ENCODE data around the gene ARHGAP1.

Gene ARHGAP1

DNA sequence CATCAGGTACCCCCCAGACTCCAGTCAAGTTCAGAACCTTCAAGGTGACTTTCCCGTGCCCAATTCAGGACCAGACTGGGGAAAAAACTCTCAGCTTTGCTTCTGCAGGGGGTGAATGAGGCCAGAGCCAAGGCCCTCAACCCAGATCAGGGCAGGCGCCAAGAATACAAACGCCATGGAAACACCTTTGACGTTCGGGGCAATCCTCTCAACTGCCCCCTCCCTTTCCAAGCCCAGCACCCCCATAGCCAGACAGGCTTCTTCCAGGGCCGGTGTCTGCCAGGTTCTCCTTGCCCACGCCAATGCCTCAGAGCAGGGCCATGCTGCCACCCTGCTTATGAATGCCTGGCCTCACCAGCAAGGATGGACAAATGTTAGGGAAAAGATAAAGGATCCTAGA lies 5.8 kb downstream of the ARHGAP1 start:
- DNase-seq (ENCODE audit: low read depth in 1 of 2, low spot score in 1 of 2) = no peak

DNA sequence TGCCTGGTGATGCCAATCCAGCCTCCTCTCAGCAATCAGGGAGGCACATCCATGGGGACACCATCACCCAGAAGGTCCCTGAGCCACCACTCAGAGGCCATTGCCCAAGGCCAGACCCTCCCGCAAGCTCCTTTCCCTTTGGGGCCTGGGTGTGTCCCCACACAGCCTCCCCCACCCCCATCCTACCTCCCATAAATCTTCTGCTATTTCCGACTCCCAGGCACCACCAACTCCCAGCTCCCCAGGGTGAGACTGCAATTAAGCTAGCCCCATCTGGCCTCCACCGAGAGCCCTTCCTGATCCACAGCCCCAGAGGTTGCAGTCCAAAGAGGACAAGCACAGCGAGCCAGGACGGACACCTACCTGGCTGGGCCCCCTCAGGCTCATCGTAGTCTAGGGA lies 6.3 kb downstream of the ARHGAP1 start:
- no peak for DNase-seq (ENCODE audit: low read depth in 1 of 2, low spot score in 1 of 2)

DNA sequence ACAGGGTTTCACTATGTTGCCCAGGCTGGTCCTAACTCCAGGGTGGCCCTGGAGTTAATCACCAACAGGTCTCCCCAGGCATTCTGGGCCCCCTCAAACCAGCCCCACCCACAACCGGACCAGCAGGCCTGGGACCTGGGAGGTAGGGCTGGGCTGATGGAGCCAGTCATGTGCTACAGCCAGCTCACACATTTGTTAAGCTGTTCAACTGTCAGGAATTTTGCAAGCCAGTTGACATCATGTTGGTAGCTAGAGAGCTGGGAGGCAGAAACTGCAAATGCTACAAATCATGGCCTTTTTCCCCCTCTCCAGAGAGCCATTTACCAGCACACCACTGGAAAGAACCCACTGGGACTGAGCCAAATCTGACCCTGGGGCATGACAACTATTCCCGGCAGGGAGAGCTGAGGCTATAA lies 6.8 kb downstream of the ARHGAP1 start:
- DNase-seq (ENCODE audit: low read depth in 1 of 2, low spot score in 1 of 2) = no peak

DNA sequence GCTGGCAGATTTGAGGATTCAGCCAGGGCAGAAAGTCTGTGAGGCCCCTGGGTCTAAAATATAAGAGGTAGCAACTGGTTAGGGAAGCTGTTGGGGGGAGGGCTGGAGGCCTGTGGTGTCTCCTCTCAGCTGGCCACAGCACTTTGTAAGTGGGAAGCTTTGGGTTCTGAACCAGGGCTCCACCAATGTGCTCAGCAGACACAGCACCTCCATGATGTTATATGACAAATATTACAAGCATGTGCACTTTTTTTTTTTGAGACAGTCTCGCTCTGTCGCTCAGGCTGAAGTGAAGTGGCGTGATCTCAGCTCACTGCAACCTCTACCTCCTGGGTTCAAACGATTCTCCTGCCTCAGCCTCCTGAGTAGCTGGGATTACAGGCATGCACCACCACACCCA lies 8.0 kb downstream of the ARHGAP1 start:
- no peak for DNase-seq (ENCODE audit: low read depth in 1 of 2, low spot score in 1 of 2)

DNA sequence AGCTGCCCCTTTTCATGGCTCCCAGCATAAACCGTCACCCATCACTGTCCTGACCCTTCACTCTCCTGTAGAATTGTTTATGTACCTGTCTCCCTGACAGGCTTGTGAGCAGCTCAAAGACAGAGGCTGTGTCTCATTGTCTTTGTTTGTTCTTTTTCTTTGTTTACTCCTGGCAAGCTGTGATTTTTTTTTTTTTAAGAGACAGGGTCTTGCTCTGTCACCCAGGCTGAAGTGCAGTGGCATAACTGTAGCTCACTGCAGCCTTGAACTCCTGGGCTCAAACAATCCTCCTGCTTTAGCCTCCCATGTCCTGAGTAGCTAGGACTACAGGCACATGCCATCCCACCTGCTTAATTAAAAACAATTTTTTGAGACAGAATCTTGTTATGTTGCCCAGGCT lies 9.7 kb downstream of the ARHGAP1 start:
- DNase-seq (ENCODE audit: low read depth in 1 of 2, low spot score in 1 of 2) = no peak

DNA sequence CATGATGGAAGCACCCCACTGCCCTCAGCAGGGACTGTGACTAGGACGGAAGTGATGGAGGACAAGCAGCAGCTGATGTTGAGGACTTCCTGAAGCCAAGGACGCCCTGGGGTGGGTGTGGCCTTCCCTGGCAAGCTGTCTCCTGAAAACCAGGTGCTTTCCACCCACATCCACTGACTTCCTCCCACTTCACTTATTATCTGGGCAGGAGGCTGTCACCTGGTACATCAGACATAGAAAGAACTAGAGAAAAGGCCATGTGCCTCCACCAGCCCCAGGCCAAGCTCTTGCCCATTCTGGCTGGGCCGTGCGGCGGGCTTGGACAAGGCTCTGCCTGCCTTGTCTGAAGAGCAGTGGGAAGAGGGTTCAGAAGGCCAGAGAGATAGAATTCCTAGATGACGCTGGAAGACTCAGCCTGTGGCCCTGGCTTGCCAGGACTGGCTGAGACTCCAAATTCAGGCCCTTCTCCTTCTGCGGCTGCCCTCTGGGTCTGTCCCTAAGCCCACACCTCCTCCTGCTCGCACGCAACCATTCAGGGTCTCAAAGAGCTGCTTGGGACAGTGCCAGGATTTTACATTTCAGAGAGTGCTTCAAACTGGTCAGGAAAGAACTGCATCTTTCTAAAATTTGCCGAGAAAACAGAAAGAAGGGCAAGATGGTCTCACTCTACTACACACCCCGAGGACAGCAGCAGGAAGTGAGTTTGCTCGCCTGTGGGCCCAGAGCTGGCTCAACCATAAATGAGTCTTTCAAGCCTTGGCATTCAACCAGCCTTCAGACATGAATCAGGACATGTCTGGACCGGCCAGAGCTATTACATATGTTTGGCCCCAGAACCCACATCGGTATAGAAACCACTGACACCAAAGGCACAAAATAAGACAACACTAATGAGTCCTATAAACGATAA lies 13.3 kb downstream of the ARHGAP1 start:
- DNase-seq (ENCODE audit: low read depth in 1 of 2, low spot score in 1 of 2) = no peak

DNA sequence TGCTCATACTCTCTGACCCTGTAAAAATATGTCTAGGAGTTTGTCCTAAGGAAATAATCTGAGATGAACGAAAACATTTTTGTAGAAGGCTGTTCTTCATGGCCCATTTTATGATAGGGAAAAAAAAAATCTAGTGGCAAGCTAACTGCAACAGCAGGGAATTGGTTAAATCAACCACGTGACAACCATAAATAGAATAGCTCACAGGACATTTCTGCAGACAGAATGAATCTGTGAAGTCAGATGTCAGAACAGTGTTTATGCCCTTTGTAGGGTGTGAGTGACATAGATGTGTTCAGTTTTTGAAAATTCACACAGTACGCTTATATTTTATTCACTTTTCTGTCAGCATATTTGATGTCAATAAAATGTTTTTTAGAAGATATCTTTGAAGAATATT lies 16.1 kb downstream of the ARHGAP1 start:
- DNase-seq (ENCODE audit: low read depth in 1 of 2, low spot score in 1 of 2) = no peak

DNA sequence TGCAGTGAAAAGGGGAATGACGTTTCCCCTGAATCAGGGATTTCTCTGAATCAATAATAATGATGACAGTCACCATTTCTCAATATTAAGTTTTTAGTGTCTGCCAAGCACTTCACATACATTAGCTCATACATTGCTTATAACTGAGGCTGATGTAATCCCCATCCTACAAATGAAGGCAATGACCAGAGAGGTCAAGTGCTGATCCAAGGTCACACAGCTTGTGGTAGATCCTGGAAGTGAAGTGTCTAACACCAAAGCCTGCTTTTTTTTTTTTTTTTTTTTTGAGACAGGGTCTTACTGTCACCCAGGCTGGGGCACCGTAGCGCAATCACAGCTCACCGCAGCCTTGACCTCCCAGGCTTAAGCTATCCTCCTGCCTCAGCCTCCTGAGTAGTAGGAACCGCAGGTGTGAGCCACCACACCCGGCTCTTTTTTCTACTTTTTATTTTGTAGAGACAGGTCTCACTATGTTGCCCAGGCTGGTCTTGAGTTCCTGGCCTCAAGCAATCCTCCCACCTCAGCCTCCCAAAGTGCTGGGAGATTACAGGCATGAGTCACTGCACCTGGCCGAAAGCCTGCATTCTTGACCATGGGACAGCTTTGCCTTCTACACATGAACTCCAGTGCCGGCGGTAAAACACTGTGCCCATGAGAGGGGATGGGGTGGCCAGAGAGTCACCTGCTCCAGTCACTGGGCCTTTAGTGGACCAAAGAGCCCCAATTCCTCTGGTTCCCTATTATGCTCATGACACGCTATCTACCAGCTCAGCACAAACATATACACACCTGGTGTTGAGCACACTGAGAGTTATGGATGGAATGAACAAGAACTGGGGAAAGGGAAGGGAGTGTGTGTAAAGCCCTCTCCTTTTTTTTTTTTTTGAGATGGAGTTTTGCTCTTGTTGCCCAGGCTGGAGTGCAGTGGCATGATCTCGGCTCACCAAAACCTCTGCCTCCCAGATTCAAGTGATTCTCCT lies 17.4 kb downstream of the ARHGAP1 start:
- DNase-seq (ENCODE audit: low read depth in 1 of 2, low spot score in 1 of 2) = no peak

DNA sequence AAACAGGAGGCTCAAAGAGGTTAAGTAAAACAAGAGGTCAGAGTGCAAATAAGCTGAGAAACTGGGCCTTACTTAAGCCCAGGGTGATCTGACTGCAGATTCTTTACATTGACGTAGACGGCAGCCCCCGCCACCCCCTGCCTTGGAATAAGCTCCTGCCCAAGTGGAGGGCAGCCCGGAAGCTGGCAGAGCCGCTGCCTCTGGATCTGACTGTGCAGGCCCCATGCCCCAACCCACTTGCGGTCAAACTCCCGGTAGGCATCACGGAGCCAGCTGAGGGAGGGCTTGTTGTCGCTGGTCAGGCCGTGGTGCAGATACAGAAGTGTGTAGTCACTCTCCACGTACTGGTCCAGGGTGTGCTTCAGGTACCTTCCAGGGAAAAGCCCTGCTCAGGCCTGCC lies 18.6 kb downstream of the ARHGAP1 start:
- DNase-seq (ENCODE audit: low read depth in 1 of 2, low spot score in 1 of 2) = no peak

DNA sequence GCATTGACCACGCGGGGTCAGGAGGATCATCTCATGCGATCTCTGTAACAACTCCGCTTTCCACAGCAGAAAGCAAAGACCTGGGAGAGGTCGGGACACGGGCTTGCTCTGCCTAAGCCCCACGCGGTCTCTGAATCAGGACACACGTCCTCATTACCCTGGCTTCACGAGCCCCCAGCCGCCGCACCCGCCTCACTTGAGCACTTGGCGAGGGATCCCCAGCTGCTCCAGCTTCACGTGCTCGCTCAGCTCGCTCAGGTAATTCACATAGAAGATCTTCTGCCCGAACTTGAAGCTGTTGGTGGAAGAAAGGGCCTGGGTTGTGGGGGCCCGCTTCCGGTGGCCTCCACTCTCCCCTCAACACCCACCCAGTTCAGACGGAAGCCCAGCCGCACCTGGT lies 19.6 kb downstream of the ARHGAP1 start:
- no peak for DNase-seq (ENCODE audit: low read depth in 1 of 2, low spot score in 1 of 2)

DNA sequence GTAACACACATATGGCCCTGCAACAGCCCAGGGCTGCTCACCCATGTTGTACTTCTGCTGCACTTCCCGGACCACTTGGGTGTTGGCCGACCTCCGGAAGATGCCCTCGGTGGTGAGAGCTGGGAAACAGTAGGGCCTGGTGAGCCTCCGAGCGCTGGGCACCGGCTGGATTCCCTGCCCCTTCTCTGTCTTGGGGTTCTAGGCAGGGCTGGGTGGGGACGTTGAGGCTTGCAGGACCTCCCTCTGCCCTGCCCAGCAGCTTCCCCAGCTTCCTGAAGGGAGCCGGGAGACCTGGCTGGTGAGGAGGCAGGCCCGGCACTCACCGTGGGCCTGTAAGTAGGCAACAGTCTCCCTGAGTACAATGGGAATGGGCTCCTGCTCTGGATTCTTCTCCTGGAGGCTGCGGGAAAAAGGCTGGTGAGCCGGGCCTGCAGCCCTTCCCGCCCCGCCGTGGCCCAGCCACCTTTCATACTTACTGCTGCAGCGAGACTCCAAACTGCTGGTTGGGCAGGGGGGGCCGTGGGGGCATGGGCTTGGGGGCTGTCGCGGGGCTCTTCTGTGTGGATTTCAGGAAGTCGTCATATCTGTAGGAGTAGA lies 20.2 kb downstream of the ARHGAP1 start:
- no peak for DNase-seq (ENCODE audit: low read depth in 1 of 2, low spot score in 1 of 2)

DNA sequence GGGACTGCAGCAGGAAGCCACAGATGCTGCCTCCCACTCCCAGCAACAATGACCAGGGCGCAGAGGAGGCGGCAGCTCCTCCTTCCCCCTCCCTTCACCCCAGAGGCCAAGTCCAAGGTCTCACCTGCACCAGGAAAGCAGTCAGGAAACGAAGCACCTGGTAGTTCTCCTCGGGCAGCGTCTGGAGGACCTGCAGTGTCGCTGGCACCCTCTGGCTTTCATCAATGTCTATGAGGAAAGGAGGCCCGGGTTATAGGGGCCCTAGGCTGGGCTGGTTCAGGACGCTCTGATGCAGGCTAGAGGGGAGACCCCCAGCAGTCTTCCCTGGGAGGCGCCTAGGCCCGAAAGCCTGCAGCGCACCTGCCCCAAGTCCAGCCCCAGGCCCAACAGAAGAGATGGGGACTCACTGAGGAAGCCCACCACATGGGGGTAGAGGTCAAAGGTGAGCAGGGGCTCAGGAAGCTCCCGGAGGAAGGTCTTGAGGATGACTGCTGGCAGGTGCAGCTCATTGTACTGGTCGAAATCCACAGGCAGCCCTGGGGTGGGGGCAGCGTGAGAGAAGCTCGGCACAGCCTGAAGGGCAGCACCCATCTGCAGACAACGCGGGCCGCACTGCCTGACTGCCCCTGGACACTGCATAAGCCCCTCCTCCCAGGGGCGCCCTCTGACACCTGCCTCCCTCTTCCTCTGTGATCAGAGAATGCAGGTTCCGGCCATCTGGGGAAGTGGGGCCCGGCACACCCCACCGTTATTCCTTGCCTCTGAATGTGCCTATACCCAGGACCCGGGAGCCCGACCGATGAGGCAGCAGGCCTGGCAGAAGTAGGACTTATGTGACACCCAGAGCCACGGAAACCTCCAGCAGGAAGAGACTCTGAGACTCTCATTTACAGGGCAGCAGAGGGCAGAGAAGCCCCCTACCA lies 20.9 kb downstream of the ARHGAP1 start:
- DNase-seq (ENCODE audit: low read depth in 1 of 2, low spot score in 1 of 2) = no peak

DNA sequence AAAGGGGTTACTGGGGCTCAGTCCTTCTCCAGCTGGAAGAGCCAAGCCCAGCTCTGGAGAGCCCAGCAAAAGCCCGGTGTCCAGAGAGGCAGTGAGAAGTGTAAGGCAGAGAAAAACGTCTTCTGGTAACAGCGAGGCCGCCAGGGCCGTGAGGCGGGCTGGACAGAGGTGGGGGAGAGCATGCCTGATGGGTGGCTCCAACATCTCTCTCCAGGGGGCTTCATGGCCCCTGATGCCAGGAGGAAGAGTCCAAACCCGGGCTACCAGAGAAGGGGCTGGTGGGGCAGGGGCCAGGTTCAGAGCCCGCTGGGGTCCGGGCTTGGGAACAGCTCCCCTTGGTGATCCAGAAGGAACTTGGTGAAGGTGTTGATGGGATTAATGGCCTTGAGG lies 21.7 kb downstream of the ARHGAP1 start:
- no peak for DNase-seq (ENCODE audit: low read depth in 1 of 2, low spot score in 1 of 2)

DNA sequence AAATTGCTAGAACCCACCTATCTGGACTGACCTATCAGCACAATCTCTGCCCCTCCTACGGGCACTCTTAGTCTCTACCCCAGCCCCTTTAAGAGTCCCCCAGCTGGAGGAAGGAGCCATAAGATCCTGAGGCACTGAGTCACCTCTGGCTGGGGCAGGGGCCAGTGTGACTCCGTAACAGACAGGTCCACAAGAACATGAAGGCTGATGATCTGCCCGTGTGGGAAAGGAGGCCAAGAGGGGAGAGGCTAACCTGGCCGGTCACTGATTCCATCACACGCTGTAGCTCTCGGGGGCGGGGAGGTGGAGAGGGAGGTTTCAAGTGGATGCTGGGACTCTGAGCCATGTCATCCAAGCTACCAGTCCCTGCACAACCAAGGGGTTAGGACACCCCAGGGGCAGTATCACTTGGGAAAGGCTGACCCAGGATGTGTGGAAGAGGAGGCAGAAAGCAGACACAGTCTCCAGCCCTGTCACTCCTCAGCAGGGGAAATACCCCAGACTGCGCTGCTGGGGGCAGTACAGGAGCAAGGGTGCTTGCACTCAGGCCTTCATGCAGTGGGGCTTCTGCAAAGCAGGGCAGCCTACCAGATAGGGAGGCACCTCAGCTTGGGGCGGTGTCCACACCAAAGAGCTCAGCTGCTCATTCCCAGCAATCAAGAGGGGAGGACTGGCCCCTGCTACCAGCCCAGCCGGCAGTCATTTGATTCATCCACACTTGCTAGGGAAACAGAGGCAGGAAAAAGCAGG lies 22.3 kb downstream of the ARHGAP1 start:
- no peak for DNase-seq (ENCODE audit: low read depth in 1 of 2, low spot score in 1 of 2)

DNA sequence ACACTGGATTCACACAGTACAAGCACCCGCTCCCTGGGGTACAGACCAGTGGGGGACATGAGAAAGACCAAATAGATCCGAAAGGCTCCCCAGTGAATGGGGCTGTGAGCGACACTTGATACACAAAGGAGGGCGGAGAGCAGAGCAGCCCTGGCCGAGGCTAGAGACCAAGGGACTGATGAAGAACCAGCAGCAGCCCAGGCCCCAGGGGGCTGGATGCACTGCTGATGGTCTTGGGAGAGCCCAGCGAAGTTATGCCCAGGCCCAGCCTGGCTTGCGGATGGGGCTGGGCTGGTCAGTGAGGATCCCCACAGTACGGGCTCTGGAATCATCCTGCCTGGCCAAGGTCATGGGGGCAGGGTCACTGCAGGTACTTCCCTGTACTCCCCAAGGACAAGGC lies 23.2 kb downstream of the ARHGAP1 start:
- DNase-seq (ENCODE audit: low read depth in 1 of 2, low spot score in 1 of 2) = no peak

DNA sequence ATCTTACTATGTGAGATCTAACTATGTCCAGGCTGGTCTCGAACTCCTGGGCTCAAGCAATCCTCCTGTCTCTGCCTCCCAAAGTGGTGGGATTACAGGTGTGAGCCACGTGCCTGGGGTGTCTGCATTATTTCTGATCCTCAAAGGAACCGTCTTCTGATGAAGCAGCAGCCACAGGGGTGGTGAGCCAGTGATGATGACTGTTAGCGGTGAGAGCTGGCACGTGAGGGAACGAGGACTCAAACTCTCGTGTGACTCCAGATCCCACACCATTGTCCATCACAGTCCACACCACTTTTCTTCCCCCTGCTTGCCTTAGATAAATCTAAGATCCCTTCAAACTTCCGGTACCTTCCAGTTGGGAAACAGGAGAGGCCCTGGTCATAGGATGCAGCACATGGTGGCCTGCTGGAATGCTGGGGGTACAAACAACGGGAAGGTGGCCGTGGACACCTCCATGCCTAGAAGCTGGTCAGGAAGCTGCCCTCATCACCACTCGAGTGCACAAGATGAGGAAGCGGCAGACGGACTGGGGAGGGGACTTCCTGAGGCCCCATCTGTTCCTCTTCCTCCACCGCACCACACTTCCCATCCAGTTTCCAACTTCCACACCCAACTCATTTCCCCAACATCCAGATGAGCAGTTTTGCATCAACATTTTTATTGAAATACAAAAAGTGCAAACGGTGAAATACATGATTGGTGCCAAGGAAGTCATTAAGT lies 23.8 kb downstream of the ARHGAP1 start:
- DNase-seq (ENCODE audit: low read depth in 1 of 2, low spot score in 1 of 2) = no peak

DNA sequence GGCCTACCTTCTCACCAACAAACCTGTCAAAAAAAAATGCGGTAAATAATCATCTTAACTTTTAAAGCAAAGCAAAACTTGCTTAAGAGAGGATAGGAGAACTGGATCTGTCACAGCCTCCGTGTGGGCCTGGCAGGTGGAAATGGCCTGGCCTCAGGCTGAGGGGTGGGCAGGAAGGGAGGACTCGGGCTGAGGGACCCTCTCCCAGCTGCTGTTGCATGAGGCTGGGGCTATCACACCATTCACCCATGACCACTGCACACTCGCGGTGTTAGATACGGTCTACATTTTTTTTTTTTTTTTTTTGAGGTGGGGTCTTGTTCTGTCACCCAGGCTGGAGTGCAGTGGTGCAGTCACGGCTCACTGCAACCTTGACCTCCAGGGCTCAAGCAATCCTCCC lies 24.5 kb downstream of the ARHGAP1 start:
- no peak for DNase-seq (ENCODE audit: low read depth in 1 of 2, low spot score in 1 of 2)

DNA sequence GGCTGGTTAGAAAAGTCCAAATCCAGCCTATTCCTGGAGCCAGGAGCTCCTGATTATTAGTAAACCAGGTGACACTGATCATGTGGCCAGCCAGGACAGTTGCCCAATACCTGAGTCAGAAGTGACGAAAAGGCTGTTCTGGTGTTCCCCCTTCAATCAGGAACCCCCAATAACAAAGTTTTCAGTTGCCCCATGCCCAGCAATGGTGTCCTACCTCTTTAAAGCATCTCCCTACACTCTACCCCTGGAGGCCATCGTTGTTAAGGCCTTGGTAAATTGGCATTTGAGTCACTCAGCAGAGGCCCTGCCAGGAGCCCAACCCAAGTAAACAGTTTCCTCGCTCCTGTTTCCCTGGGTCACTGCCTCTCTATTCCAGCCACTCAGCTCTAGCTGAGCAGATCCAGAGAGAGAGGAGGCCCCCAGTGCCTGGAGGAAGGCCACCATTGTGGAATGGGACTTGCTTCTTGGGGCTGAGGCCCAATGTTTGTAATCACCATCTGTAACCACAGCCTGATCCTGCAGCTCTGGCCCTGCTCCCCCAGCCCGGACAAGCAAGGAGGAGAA lies 25.0 kb downstream of the ARHGAP1 start:
- no peak for DNase-seq (ENCODE audit: low read depth in 1 of 2, low spot score in 1 of 2)

All from activated CD4-positive, alpha-beta T cell treated with anti-CD3 and anti-CD28 coated beads, Interleukin-2, amount 50 U/mL, for 24 hours (primary cell).